ENCODE results near the gene KRTAP10-12.
"Not testable (repeated sequence)": the region's sequence is repeated elsewhere in the genome, so short reads cannot be mapped to it uniquely, and the experiment has no call there.

Gene KRTAP10-12

DNA sequence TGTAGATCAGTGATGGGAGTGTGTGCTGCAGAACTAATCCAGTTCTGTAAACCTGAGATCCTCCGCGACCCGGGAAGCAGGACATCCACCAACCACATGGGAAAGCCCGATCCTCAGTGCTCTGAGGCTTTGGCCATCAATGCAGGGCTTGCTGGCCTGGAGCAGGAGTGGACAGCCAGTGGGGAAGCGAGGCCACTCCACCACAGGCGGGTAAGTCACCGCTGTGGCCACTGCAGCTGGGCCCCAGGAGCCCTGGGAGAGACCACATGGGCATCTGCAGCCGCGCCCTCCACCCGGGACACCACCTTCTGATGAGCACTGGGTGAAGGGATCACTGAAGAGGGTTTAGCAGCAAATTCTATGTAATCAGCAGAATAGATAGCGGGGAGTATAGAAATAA lies 15.8 kb upstream of the KRTAP10-12 start:
- Histone ChIP-seq H3K9me3 (ENCODE audit: control insufficient read depth in 1 of 2, low read length in 2 of 2) (peaks cover 0 to 2% of the 10 kb centered on the region in 2 donors), H3K4me3 (ENCODE audit: low read depth in 1 of 2, low read length in 2 of 2) (no peak overlapping the region), H3K36me3 (ENCODE audit: control insufficient read depth in 1 of 2, insufficient read depth in 2 of 2, low read length in 2 of 2) (no peaks in the 10 kb centered on the region), H3K27ac (ENCODE audit: low read length) (no peak overlapping the region), H3K4me1 (ENCODE audit: control insufficient read depth in 1 of 2, insufficient read depth in 2 of 2, low read length in 2 of 2) (no peaks in the 10 kb centered on the region), H3K27me3 (ENCODE audit: low read depth, low read length) (no peaks in the 10 kb centered on the region)

DNA sequence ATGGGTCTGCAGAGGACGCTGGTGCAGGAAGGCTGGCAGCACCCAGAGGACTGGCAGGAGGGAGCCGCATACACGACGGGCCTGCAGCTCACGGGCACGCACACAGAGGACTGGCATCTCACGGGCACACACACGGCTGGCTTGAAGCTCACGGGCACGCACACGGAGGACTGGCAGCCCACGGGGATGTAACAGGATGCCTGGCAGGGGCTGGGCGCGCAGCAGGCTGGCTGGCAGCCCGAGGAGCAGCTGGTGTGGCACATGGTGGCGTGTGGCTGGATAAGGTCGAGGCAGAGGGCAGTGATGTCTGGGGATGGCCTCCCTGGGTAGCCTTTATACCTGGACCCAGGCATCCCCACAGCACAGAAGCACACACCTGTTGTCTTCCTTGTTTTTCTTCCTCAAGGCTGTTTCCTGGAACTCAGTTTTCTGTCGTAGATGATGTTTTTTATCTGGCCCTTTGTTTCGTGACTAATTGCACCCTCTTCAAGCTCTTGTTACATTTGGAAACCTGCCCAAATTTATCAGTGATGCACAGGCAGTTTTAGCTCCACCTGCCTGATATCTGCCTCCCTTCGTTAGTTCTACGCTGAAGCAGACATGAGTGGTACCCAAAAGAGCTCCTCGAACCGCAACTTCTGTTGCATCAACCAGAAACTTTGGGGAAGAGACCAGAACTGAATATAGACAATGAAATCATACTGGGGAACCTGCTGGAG lies 15.0 kb upstream of the KRTAP10-12 start, which contains the start of gene KRTAP12-1:
Gene KRTAP12-1, minus strand, starts transcription at position 303 of the 719 bp plus-strand sequence. Its CDS starts 40 bp downstream, at position 263.
- Histone ChIP-seq H3K4me3 (ENCODE audit: low read depth in 1 of 2, low read length in 2 of 2) (no peak within 1 kb of the TSS), H3K9me3 (ENCODE audit: control insufficient read depth in 1 of 2, low read length in 2 of 2) (peaks cover 0 to 2% of the 10 kb centered on the region in 2 donors), H3K36me3 (ENCODE audit: control insufficient read depth in 1 of 2, insufficient read depth in 2 of 2, low read length in 2 of 2) (no peaks in the 10 kb centered on the region), H3K27me3 (ENCODE audit: low read depth, low read length) (no peaks in the 10 kb centered on the region), H3K27ac (ENCODE audit: low read length) (no peak within 1 kb of the TSS), H3K4me1 (ENCODE audit: control insufficient read depth in 1 of 2, insufficient read depth in 2 of 2, low read length in 2 of 2) (no peaks in the 10 kb centered on the region)

DNA sequence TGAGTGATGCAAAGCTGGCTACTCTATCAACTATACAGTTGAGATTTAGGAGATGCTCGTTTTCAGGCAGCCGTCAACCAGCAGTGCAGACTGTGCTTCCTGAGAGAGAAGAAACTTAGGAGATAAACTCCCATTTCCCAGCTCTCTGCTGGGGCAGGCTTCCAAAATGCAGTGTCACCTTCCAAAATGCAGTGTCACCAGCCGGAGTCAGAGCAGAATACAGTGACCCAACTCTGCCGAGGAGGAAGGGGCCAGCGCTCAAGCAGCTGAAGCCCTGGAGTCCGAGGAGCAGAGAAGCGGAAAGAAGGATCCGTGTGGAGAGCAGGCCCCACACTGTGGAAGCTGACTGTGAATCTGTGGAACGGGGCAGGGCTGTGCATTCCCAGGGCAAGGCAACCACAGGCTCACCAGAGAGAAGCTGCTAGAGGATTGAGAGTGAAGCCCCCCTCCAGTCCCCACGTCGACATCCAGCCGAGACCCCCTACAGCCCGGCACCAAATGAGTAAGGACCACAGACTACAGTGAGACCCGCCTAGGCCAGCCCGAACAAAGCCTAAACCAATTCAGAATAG lies 14.3 kb upstream of the KRTAP10-12 start:
- no peaks in the 10 kb centered on the region for H3K36me3 ChIP-seq (ENCODE audit: control insufficient read depth in 1 of 2, insufficient read depth in 2 of 2, low read length in 2 of 2)
- no peaks in the 10 kb centered on the region for H3K4me1 ChIP-seq (ENCODE audit: control insufficient read depth in 1 of 2, insufficient read depth in 2 of 2, low read length in 2 of 2)
- no peak overlapping the region for H3K4me3 ChIP-seq (ENCODE audit: low read depth in 1 of 2, low read length in 2 of 2)
- H3K27ac ChIP-seq (ENCODE audit: low read length): no peak overlapping the region
- H3K27me3 ChIP-seq (ENCODE audit: low read depth, low read length): no peaks in the 10 kb centered on the region
- H3K9me3 ChIP-seq (ENCODE audit: control insufficient read depth in 1 of 2, low read length in 2 of 2): peaks cover 0 to 2% of the 10 kb centered on the region in 2 donors

DNA sequence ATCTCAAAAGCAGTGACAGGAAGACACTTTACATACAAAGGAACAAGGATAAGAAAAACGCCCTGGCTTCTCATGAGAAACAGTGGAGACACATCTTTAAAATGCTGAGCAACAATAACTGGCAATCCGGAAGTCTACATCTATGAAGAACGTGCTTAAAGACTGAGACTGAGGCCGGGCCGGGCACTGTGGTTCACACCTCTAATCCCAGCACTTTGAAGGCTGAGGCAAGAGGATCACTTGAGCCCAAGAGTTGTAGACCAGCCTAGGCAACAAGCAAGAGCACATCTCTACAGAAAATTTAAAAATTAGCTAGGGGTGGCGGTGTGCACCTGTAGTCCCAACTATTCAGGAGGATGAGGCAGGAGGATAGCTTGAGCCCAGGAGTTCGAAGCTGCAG lies 12.9 kb upstream of the KRTAP10-12 start:
- Histone ChIP-seq H3K9me3 (ENCODE audit: control insufficient read depth in 1 of 2, low read length in 2 of 2) (peaks cover 0 to 2% of the 10 kb centered on the region in 2 donors), H3K36me3 (ENCODE audit: control insufficient read depth in 1 of 2, insufficient read depth in 2 of 2, low read length in 2 of 2) (no peaks in the 10 kb centered on the region), H3K4me3 (ENCODE audit: low read depth in 1 of 2, low read length in 2 of 2) (no peak overlapping the region), H3K4me1 (ENCODE audit: control insufficient read depth in 1 of 2, insufficient read depth in 2 of 2, low read length in 2 of 2) (no peaks in the 10 kb centered on the region), H3K27ac (ENCODE audit: low read length) (no peak overlapping the region), H3K27me3 (ENCODE audit: low read depth, low read length) (no peaks in the 10 kb centered on the region)

DNA sequence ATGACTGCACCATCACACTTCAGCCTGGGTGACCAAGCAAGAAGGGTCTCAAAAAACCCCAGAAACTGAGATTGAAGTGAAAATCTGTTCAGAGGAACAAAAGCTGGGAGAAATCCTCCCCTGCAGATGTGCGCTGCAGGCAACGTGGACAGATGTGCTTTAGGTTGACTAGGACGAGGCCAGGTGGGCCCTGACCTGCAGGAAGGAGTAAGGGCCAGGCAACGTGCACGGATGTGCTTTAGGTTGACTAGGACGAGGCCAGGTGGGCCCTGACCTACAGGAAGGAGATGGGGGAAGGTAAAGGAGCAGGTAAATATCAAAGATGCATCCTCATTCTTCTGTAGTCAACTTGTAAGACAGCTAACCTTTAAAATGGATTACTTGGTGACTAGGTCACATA lies 12.5 kb upstream of the KRTAP10-12 start:
- H3K9me3 ChIP-seq (ENCODE audit: control insufficient read depth in 1 of 2, low read length in 2 of 2): peaks cover 0 to 2% of the 10 kb centered on the region in 2 donors
- no peak overlapping the region for H3K4me3 ChIP-seq (ENCODE audit: low read depth in 1 of 2, low read length in 2 of 2)
- H3K4me1 ChIP-seq (ENCODE audit: control insufficient read depth in 1 of 2, insufficient read depth in 2 of 2, low read length in 2 of 2): no peaks in the 10 kb centered on the region
- no peaks in the 10 kb centered on the region for H3K36me3 ChIP-seq (ENCODE audit: control insufficient read depth in 1 of 2, insufficient read depth in 2 of 2, low read length in 2 of 2)
- H3K27me3 ChIP-seq (ENCODE audit: low read depth, low read length): no peaks in the 10 kb centered on the region
- H3K27ac ChIP-seq (ENCODE audit: low read length): no peak overlapping the region

DNA sequence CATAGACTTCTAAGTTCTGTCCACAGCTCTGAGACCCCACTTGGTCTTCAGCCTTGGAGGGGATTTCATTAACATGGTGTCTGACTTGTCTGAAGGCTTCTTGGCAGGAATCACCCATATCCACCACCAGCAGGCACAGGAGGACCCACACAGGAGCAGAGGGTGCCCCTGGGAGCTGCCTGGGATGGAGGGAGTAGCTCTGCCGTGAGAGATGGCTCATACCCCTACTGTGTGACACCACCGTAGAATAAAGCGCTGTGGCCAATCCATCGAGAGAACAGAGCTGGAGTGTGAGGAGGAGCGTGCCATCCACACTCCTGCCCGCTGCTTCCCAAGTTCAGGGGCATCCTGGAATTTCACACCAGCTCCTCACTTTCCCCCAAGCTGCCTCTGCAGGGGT lies 11.9 kb upstream of the KRTAP10-12 start:
- not testable (repeated sequence) for H3K9me3 ChIP-seq (ENCODE audit: control insufficient read depth in 1 of 2, low read length in 2 of 2); H3K4me3 ChIP-seq (ENCODE audit: low read depth in 1 of 2, low read length in 2 of 2); H3K36me3 ChIP-seq (ENCODE audit: control insufficient read depth in 1 of 2, insufficient read depth in 2 of 2, low read length in 2 of 2); H3K27me3 ChIP-seq (ENCODE audit: low read depth, low read length); H3K4me1 ChIP-seq (ENCODE audit: control insufficient read depth in 1 of 2, insufficient read depth in 2 of 2, low read length in 2 of 2); H3K27ac ChIP-seq (ENCODE audit: low read length)

DNA sequence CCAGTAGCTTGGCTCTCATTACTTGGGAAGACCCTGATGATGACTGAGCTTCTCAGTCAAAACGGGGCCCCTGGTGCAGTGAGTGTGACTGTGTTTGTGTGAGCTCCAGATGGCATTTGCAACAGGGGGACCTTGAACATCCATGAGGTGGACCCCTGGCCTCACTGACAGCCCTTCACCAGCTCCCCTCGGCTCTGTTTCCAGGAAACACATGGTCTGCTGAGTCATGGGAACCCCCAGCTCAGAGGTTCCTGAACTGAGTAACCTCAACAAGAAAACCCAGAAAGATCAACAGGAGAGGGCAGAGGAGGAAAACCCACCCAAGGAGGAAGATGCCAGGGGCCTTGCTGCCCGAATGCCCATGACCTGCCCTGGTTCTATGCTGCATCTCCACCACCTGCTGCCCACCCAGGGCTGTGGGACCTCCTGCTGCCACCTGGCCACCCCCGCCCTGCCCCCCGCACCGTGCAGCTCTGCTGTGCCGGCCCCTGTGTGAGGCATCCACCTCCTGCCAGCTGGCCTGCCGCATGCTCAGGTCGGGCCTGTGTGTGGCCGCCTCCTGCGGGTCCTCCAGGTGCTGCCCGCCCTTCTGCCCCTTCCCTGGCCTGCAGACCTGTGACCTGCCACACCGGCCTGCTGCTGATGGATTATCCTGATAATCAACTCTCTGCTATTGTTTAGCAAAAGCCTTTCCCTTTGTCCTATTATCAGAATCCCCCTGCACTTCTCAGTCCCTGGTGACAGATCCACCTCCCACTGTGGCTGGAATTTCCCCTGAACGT lies 10.8 kb upstream of the KRTAP10-12 start:
- Histone ChIP-seq H3K9me3 (ENCODE audit: control insufficient read depth in 1 of 2, low read length in 2 of 2) (peaks cover 0 to 5% of the 10 kb centered on the region in 2 donors), H3K4me3 (ENCODE audit: low read depth in 1 of 2, low read length in 2 of 2) (no peak overlapping the region), H3K4me1 (ENCODE audit: control insufficient read depth in 1 of 2, insufficient read depth in 2 of 2, low read length in 2 of 2) (no peaks in the 10 kb centered on the region), H3K27me3 (ENCODE audit: low read depth, low read length) (no peaks in the 10 kb centered on the region), H3K27ac (ENCODE audit: low read length) (no peak overlapping the region), H3K36me3 (ENCODE audit: control insufficient read depth in 1 of 2, insufficient read depth in 2 of 2, low read length in 2 of 2) (no peaks in the 10 kb centered on the region)

DNA sequence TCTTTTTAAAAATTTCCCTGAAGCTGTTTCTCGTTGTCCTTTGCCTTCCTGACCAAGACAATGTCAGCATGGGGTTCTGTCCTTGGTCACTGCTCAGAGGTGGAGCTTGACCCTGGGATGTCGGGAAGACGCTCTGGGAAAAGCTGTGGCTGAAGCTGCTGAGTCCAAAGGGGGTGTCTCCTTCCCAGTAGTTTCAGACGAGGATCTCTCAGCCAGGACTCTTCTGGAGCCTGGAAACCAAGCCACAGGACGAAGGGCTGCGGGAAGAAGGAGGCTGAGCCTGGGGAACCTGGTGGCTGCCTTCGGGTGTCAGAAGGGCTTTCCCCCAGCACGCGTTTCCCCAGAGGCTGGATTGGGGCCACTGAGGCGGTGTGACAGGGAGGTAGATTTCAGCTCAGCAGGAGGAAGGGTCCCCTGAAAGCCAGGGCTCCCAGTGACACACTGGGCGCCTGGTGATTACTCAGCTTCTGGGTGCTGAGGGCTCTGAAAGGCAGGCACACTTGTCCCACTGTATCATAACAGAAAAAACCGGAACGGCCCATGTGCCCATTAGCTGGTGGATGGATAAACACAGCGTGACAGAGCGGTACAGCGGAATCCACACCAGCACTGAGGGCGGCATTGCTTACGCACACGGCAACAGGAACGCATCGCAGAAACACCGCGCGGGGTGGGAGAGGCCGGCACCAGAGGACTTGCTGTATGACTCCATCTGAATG lies 10.0 kb upstream of the KRTAP10-12 start:
- H3K27me3 ChIP-seq (ENCODE audit: low read depth, low read length): no peaks in the 10 kb centered on the region
- H3K9me3 ChIP-seq (ENCODE audit: control insufficient read depth in 1 of 2, low read length in 2 of 2): peaks cover 0 to 7% of the 10 kb centered on the region in 2 donors

DNA sequence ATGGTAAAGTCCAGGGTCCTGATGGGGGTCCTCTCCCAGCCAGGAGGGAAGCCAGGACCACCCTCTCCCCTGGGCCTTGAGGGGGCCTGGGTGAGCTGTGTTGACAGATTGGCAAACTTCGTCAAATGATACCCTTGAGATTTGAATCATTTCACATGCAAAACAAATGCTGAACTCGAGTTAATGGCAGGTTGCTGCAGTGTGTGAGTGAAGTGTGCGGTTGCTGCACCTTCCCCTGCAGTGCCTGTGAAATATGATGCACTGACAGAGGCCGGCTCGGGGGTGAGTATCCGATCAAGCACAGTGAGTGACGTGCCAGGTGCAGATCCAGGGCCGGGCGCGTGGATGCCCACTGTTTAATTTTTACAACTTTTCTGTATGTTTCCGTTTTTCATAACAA lies 9.3 kb upstream of the KRTAP10-12 start:
- Histone ChIP-seq H3K27me3 (ENCODE audit: low read depth, low read length) (no peaks in the 10 kb centered on the region), H3K4me1 (ENCODE audit: control insufficient read depth in 1 of 2, insufficient read depth in 2 of 2, low read length in 2 of 2) (no peaks in the 10 kb centered on the region), H3K4me3 (ENCODE audit: low read depth in 1 of 2, low read length in 2 of 2) (no peak overlapping the region), H3K27ac (ENCODE audit: low read length) (no peak overlapping the region), H3K9me3 (ENCODE audit: control insufficient read depth in 1 of 2, low read length in 2 of 2) (peaks cover 2 to 10% of the 10 kb centered on the region in 2 donors), H3K36me3 (ENCODE audit: control insufficient read depth in 1 of 2, insufficient read depth in 2 of 2, low read length in 2 of 2) (no peaks in the 10 kb centered on the region)

More for the DNA sequence above, 10.0 kb upstream of the KRTAP10-12 start:
- no peak overlapping the region for H3K4me3 ChIP-seq (ENCODE audit: low read depth in 1 of 2, low read length in 2 of 2)
- H3K36me3 ChIP-seq (ENCODE audit: control insufficient read depth in 1 of 2, insufficient read depth in 2 of 2, low read length in 2 of 2): no peaks in the 10 kb centered on the region
- no peak overlapping the region for H3K27ac ChIP-seq (ENCODE audit: low read length)
- H3K4me1 ChIP-seq (ENCODE audit: control insufficient read depth in 1 of 2, insufficient read depth in 2 of 2, low read length in 2 of 2): no peaks in the 10 kb centered on the region

DNA sequence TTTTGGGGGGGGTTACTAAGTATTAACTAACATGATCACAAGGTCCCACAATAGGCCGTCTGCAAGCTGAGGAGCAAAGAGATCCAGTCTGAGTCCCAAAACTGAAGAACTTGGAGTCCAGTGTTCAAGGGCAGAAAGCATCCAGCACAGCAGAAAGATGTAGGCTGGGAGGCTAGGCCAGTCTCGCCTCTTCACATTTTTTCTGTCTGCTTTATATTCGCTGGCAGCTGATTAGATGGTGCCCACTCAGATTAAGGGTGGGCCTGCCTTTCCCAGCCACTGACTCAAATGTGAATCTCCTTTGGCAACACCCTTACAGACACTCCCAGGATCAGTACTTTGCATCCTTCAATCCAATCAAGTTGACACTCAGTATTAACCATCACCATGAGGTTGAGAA lies 7.2 kb upstream of the KRTAP10-12 start:
- H3K4me1 ChIP-seq (ENCODE audit: control insufficient read depth in 1 of 2, insufficient read depth in 2 of 2, low read length in 2 of 2); H3K4me3 ChIP-seq (ENCODE audit: low read depth in 1 of 2, low read length in 2 of 2); H3K27me3 ChIP-seq (ENCODE audit: low read depth, low read length); H3K36me3 ChIP-seq (ENCODE audit: control insufficient read depth in 1 of 2, insufficient read depth in 2 of 2, low read length in 2 of 2); H3K27ac ChIP-seq (ENCODE audit: low read length): not testable (repeated sequence)
- H3K9me3 ChIP-seq (ENCODE audit: control insufficient read depth in 1 of 2, low read length in 2 of 2): peaks cover 4 to 25% of the 10 kb centered on the region in 2 donors

DNA sequence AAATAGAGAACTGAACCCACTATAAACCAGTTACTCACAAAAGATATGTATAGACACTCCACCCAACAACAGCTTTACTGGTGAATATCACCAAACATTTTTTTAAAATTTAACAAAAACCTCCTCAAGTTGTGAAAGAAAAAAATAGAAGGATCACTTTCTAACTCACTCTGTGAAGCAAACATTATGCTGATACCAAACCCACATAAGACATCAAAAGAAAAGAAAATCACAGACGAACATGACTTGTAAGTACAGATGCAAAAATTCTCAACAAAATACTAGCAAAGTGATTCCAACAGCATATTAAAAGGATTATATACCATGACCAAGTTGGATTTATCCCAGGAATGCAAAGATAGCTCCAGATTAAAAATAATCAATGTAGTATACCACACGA lies 5.3 kb upstream of the KRTAP10-12 start:
- H3K4me3 ChIP-seq (ENCODE audit: low read depth in 1 of 2, low read length in 2 of 2): no peak overlapping the region
- H3K27me3 ChIP-seq (ENCODE audit: low read depth, low read length): no peaks in the 10 kb centered on the region
- no peaks in the 10 kb centered on the region for H3K4me1 ChIP-seq (ENCODE audit: control insufficient read depth in 1 of 2, insufficient read depth in 2 of 2, low read length in 2 of 2)
- H3K9me3 ChIP-seq (ENCODE audit: control insufficient read depth in 1 of 2, low read length in 2 of 2): peaks cover 4 to 23% of the 10 kb centered on the region in 2 donors
- no peak overlapping the region for H3K27ac ChIP-seq (ENCODE audit: low read length)
- no peaks in the 10 kb centered on the region for H3K36me3 ChIP-seq (ENCODE audit: control insufficient read depth in 1 of 2, insufficient read depth in 2 of 2, low read length in 2 of 2)

Measured in muscle layer of duodenum (tissue), 2 donors.